SK-N-SH (cell line): ENCODE data around the gene PFDN5. TPM values are rescaled to one million over a fixed set of nuclear protein-coding genes. Genes with fewer than 3 reads are reported as not detected.

Source experiments
- CTCF ChIA-PET: fragments of 300-600, 350-600 bp; formaldehyde crosslinking; extraction: SDS; loops from one replicate; lab custom pipeline; 2021; lab: Yijun Ruan, JAX
- POLR2A ChIA-PET: fragments of 350-600 bp; sonication (Branson Sonifier 250); formaldehyde crosslinking; extraction: SDS; loops from one replicate; lab custom pipeline; 2020; ENCODE audit warnings: antibody characterized with exemption, inconsistent platforms; lab: Yijun Ruan, JAX
- DNase-seq: peaks from one replicate; pipeline ENCODE4 v3.0.0; 2012
- H2AFZ ChIP-seq: fragments of 200-600 bp; sonication (generic); 2 replicates; pipeline ENCODE4 v1.8.1; 2016; ENCODE audit warnings: antibody characterized with exemption, mild to moderate bottlenecking, low read depth
- H3F3A ChIP-seq: fragments of 200-600 bp; sonication (generic); replicated peaks from 2 replicates; pipeline ENCODE3; 2016; ENCODE audit warnings: antibody characterized with exemption, mild to moderate bottlenecking; ENCODE audit not compliant: insufficient read depth
- H3K27ac ChIP-seq, 2 experiments: fragments of 200-500 bp in 1 of 2; fragments of 200-600 bp in 1 of 2; sonication (Bioruptor generic) in 1 of 2; sonication (generic), shearing (Covaris generic) in 1 of 2; 2 replicates each; pipeline versions ENCODE4 v1.5.1 to v1.6.1; 2014 to 2016; ENCODE audit warnings: low read depth in 2 of 2, inconsistent platforms in 1 of 2, low read length in 1 of 2, mild to moderate bottlenecking in 1 of 2, mixed read lengths in 1 of 2
- H3K27me3 ChIP-seq: fragments of 200-600 bp; sonication (generic), shearing (Covaris generic); 2 replicates; pipeline ENCODE4 v1.6.1; 2016; ENCODE audit warnings: mixed run types; ENCODE audit not compliant: insufficient read depth
- H3K36me3 ChIP-seq, 2 experiments: fragments of 200-500 bp in 1 of 2; fragments of 200-600 bp in 1 of 2; sonication (Bioruptor generic) in 1 of 2; sonication (generic) in 1 of 2; replicated peaks in 1 of 2; 2 replicates each; pipeline versions ENCODE3 to v1.5.1; 2014 to 2016; ENCODE audit warnings: low read length in 1 of 2, mild to moderate bottlenecking in 1 of 2; ENCODE audit not compliant: insufficient read depth in 2 of 2, control insufficient read depth in 1 of 2
- H3K4me1 ChIP-seq, 2 experiments: fragments of 200-500 bp in 1 of 2; fragments of 200-600 bp in 1 of 2; sonication (Bioruptor generic) in 1 of 2; sonication (generic), shearing (Covaris generic) in 1 of 2; 2 replicates each; pipeline versions ENCODE4 v1.5.1 to v1.6.1; 2014 to 2016; ENCODE audit warnings: low read depth in 1 of 2, low read length in 1 of 2, mixed run types in 1 of 2; ENCODE audit not compliant: insufficient read depth in 2 of 2, control insufficient read depth in 1 of 2
- H3K4me2 ChIP-seq: fragments of 200-600 bp; sonication (generic), shearing (Covaris generic); 2 replicates; pipeline ENCODE4 v1.6.1; 2017; ENCODE audit warnings: mixed run types
- H3K4me3 ChIP-seq, 2 experiments: fragments of 200-500 bp in 1 of 2; fragments of 200-600 bp in 1 of 2; sonication (Bioruptor generic) in 1 of 2; sonication (generic), shearing (Covaris generic) in 1 of 2; 2 replicates each; pipeline versions ENCODE4 v1.5.1 to v1.8.1; 2014 to 2016; ENCODE audit warnings: low read depth in 2 of 2, inconsistent platforms in 1 of 2, low read length in 1 of 2, mild to moderate bottlenecking in 1 of 2, mixed read lengths in 1 of 2, moderate library complexity in 1 of 2
- H3K79me2 ChIP-seq: fragments of 200-600 bp; sonication (generic); 2 replicates; pipeline ENCODE4 v1.8.1; 2017; ENCODE audit warnings: mild to moderate bottlenecking; ENCODE audit not compliant: insufficient read depth
- H3K9ac ChIP-seq: fragments of 200-600 bp; sonication (generic); 2 replicates; pipeline ENCODE4 v1.6.1; 2017; ENCODE audit warnings: mixed run types
- H3K9me2 ChIP-seq: fragments of 200-600 bp; sonication (generic); 2 replicates; pipeline ENCODE4 v1.6.1; 2017; ENCODE audit warnings: mixed run types
- H3K9me3 ChIP-seq: fragments of 200-600 bp; sonication (generic); 2 replicates; pipeline ENCODE4 v1.6.1; 2017; ENCODE audit warnings: mixed run types, mild to moderate bottlenecking, moderate library complexity
- H4K20me1 ChIP-seq: fragments of 200-600 bp; sonication (generic); 2 replicates; pipeline ENCODE4 v1.6.1; 2017; ENCODE audit warnings: mild to moderate bottlenecking, mixed run types; ENCODE audit not compliant: insufficient read depth
- ELF1 ChIP-seq: IDR thresholded peaks from 2 replicates; pipeline ENCODE4 v1.4.0; 2012
- FOSL2 ChIP-seq: IDR thresholded peaks from 2 replicates; pipeline ENCODE4 v1.4.0; 2012; ENCODE audit warnings: low read depth, mild to moderate bottlenecking, moderate library complexity, borderline replicate concordance
- FOXJ3 ChIP-seq: sonication (generic); formaldehyde crosslinking; IDR thresholded peaks from 2 replicates; pipeline ENCODE4 v1.5.1; 2020; ENCODE audit warnings: mild to moderate bottlenecking, missing genetic modification reagents
- FOXM1 ChIP-seq: IDR thresholded peaks from 2 replicates; pipeline ENCODE4 v1.4.0; 2012; ENCODE audit warnings: low read depth, mild to moderate bottlenecking
- GABPA ChIP-seq: IDR thresholded peaks from 2 replicates; pipeline ENCODE4 v1.4.0; 2012; ENCODE audit warnings: low read depth, mild to moderate bottlenecking
- GATA2 ChIP-seq: sonication (generic); formaldehyde crosslinking; IDR thresholded peaks from 2 replicates; pipeline ENCODE4 v1.5.0; 2020; ENCODE audit warnings: mild to moderate bottlenecking, missing genetic modification reagents
- MAX ChIP-seq: IDR thresholded peaks from 2 replicates; pipeline ENCODE4 v1.4.0; 2012; ENCODE audit warnings: low read depth
- NRF1 ChIP-seq: IDR thresholded peaks from 2 replicates; pipeline ENCODE4 v1.6.1; 2012; ENCODE audit warnings: low read depth, mild to moderate bottlenecking, low read length
- PBX3 ChIP-seq: IDR thresholded peaks from 2 replicates; pipeline ENCODE4; 2012
- RAD21 ChIP-seq: IDR thresholded peaks from 2 replicates; pipeline ENCODE4 v1.6.1; 2012; ENCODE audit warnings: mild to moderate bottlenecking, low read length
- RCOR1 ChIP-seq: fragments of 150-350 bp; IDR thresholded peaks from 2 replicates; pipeline ENCODE4 v1.6.1; 2017; ENCODE audit warnings: antibody characterized with exemption, low read length
- RFX5 ChIP-seq: IDR thresholded peaks from 2 replicates; pipeline ENCODE4 v1.6.1; 2012; ENCODE audit warnings: mild to moderate bottlenecking, improper control_type of control experiment, low read length
- RXRA ChIP-seq: IDR thresholded peaks from 2 replicates; pipeline ENCODE4 v1.4.0; 2012; ENCODE audit warnings: low read depth, mild to moderate bottlenecking, borderline replicate concordance
- TCF12 ChIP-seq: IDR thresholded peaks from 2 replicates; pipeline ENCODE4 v1.4.0; 2012
- USF1 ChIP-seq: IDR thresholded peaks from 2 replicates; pipeline ENCODE4 v1.4.0; 2012; ENCODE audit warnings: low read depth, borderline replicate concordance
- YY1 ChIP-seq: IDR thresholded peaks from 2 replicates; pipeline ENCODE4 v1.4.0; 2012; ENCODE audit warnings: low read depth, mild to moderate bottlenecking
- WGBS: methylation state at CpG from one replicate; pipeline ENCODE4 v1.1.6; 2017; ENCODE audit warnings: low lambda C conversion rate; 5-methylcytosine and 5-hydroxymethylcytosine counted together
- polyA plus RNA-seq, 3 experiments: library from polyadenylated mRNA; depleted of rRNA; stranded (reverse); fragments of >200 nt; gene quantifications; 2 replicates each; pipeline ENCODE4 v1.2.3, GENCODE V29; 2012

The PFDN5 gene
- polyA plus RNA-seq, 1 of the 3 experiments (the other 2 are of a cell fraction), result 1,198 TPM

- POLR2A ChIA-PET, result no interaction called here
- 46% methylated on average over 6 of the region's 7 CpGs for WGBS
- H3K9me2 ChIP-seq, result no peaks in the 10 kb centered on the region
These were observed 38.5 kb downstream of the PFDN5 start for GRCh38 chr12:53333845-53334244.

GRCh38 chr12:53334822-53335221 lies 39.5 kb downstream of the PFDN5 start:
- H3K4me2 ChIP-seq, result no peak overlapping the region
- H3K9me2 ChIP-seq, result no peaks in the 10 kb centered on the region
- TF ChIP-seq GABPA (no peak), TCF12 (no peak), USF1 (no peak), RAD21 (no peak), MAX (no peak), ELF1 (no peak), PBX3 (no peak)
- ChIA-PET POLR2A (interaction anchor here (0.6 to 1.2 kb wide), 2 partner anchors 10 to 14 kb away, joined by 3 read pairs; no protein-coding TSS in a partner anchor), CTCF (interaction anchor here (0.7 to 4.7 kb wide), 5 partner anchors 10 to 87 kb away, joined by 3 to 46 read pairs (median 3); partner anchors contain the start of gene AAAS)
- H3K79me2 ChIP-seq, result no peaks in the 10 kb centered on the region
- H2AFZ ChIP-seq, result no peak overlapping the region
- peaks cover 0 to 8% of the 10 kb centered on the region in 2 experiments; a peak in 1 of 4 replicates for H3K4me1 ChIP-seq
- 79% methylated on average over 8 of the region's 8 CpGs for WGBS
- DNase-seq, result no peak
- H3K9ac ChIP-seq, result no peak overlapping the region
- no peaks in the 10 kb centered on the region for H3K9me3 ChIP-seq
- H3K4me3 ChIP-seq, result no peak overlapping the region
- H4K20me1 ChIP-seq, result no peaks in the 10 kb centered on the region
- no peaks in the 10 kb centered on the region for H3K36me3 ChIP-seq
- H3F3A ChIP-seq, result no peaks in the 10 kb centered on the region
- peaks cover 16% of the 10 kb centered on the region; the same call in 1 of the 2 replicates for H3K27me3 ChIP-seq
- H3K27ac ChIP-seq, result no peak overlapping the region

More at GRCh38 chr12:53333845-53334244, 38.5 kb downstream of the PFDN5 start:
- peak; percentile 8 for DNase-seq
- H3K9me3 ChIP-seq, result no peaks in the 10 kb centered on the region
- H3K36me3 ChIP-seq, result no peaks in the 10 kb centered on the region
- no peak overlapping the region for H3K4me2 ChIP-seq
- CTCF ChIA-PET, result interaction anchor here (3.5 to 4.7 kb wide), 2 partner anchors 11 kb away, joined by 40 to 46 read pairs; partner anchors contain the start of gene AAAS
- H3K27ac ChIP-seq, result no peak overlapping the region
- peaks cover 0 to 4% of the 10 kb centered on the region in 2 experiments; a peak in 1 of 4 replicates for H3K4me1 ChIP-seq
- peaks cover 16% of the 10 kb centered on the region; the same call in 1 of the 2 replicates for H3K27me3 ChIP-seq
- no peaks in the 10 kb centered on the region for H4K20me1 ChIP-seq
- no peaks in the 10 kb centered on the region for H3F3A ChIP-seq
- no peak for TF ChIP-seq GATA2 (CRISPR knock-in tag)
- no peak for TF ChIP-seq NRF1
- no peak for TF ChIP-seq TCF12
- no peak for TF ChIP-seq RFX5
- TF ChIP-seq FOXJ3, result no peak
- no peak for TF ChIP-seq RXRA
- no peak for TF ChIP-seq PBX3
- no peak for TF ChIP-seq FOXM1
- TF ChIP-seq RCOR1, result no peak
- no peak for TF ChIP-seq FOSL2
- no peak for TF ChIP-seq YY1
- no peak overlapping the region for H3K9ac ChIP-seq
- no peak overlapping the region for H3K4me3 ChIP-seq
- H2AFZ ChIP-seq, result no peak overlapping the region
- no peaks in the 10 kb centered on the region for H3K79me2 ChIP-seq
